IMR-90 (cell line): ENCODE data around the gene REC114. TPM values are rescaled to one million over a fixed set of nuclear protein-coding genes. Genes with fewer than 3 reads are reported as not detected.

Experiments
- ATAC-seq: fragments of 200-7000 bp; cut with Tn5 transposase; 2 replicates; pipeline ENCODE4 v1.9.1; 2020; ENCODE audit warnings: low read depth, mild to moderate bottlenecking, moderate library complexity
- BruUV-seq: library from RNA; stranded (reverse); fragments of 400-500 nt; replicated peaks from 2 replicates; lab custom pipeline; 2021; lab: Mats Ljungman, UMichigan
- CTCF ChIA-PET: fragments of 300-600 bp; formaldehyde crosslinking; extraction: SDS; loops from one replicate; lab custom pipeline; 2021; ENCODE audit warnings: antibody characterized with exemption; lab: Yijun Ruan, JAX
- POLR2A ChIA-PET: fragments of 300-600 bp; sonication (Branson Sonifier 250); formaldehyde crosslinking; loops from one replicate; lab custom pipeline; 2022; ENCODE audit warnings: antibody characterized with exemption; ENCODE audit not compliant: unreplicated experiment; lab: Charles Lee
- DNase-seq: peaks from one replicate; pipeline ENCODE4 v3.0.0; 2013
- H2AFZ ChIP-seq: replicated peaks from 2 replicates; pipeline ENCODE3; 2013; ENCODE audit warnings: low read length, mild to moderate bottlenecking; ENCODE audit not compliant: poor library complexity
- H2AK5ac ChIP-seq: 2 replicates; pipeline ENCODE4 v1.6.1; 2013; ENCODE audit warnings: low read depth, low read length, inconsistent platforms
- H2AK9ac ChIP-seq: replicated peaks from 2 replicates; pipeline ENCODE3; 2013; ENCODE audit warnings: mild to moderate bottlenecking, low read depth, low read length, moderate library complexity; ENCODE audit not compliant: poor library complexity
- H2BK120ac ChIP-seq: 2 replicates; pipeline ENCODE4 v1.6.1; 2013; ENCODE audit warnings: low read depth, low read length, inconsistent platforms
- H2BK15ac ChIP-seq: 3 replicates; pipeline ENCODE4 v1.6.1; 2013; ENCODE audit warnings: low read depth, low read length, inconsistent platforms
- H2BK20ac ChIP-seq: 2 replicates; pipeline ENCODE4 v1.6.1; 2013; ENCODE audit warnings: low read depth, mild to moderate bottlenecking, inconsistent platforms, low read length, moderate library complexity
- H2BK5ac ChIP-seq: 2 replicates; pipeline ENCODE4 v1.6.1; 2013; ENCODE audit warnings: mild to moderate bottlenecking, low read depth, low read length, inconsistent platforms; ENCODE audit not compliant: poor library complexity, severe bottlenecking
- H3K14ac ChIP-seq: replicated peaks from 2 replicates; pipeline ENCODE4 v1.6.1; 2013; ENCODE audit warnings: low read depth, low read length, inconsistent platforms
- H3K18ac ChIP-seq: 2 replicates; pipeline ENCODE4 v1.6.1; 2013; ENCODE audit warnings: low read depth, low read length, control low read depth
- H3K23ac ChIP-seq: 2 replicates; pipeline ENCODE4 v1.6.1; 2013; ENCODE audit warnings: low read depth, low read length, inconsistent platforms
- H3K27ac ChIP-seq: 2 replicates; pipeline ENCODE4 v1.5.1; 2013; ENCODE audit warnings: mild to moderate bottlenecking, control low read depth, low read length; ENCODE audit not compliant: insufficient read depth
- H3K27me3 ChIP-seq: 2 replicates; pipeline ENCODE4 v1.6.1; 2013; ENCODE audit warnings: low read length; ENCODE audit not compliant: control insufficient read depth, insufficient read depth
- H3K36me3 ChIP-seq: 2 replicates; pipeline ENCODE4 v1.6.1; 2013; ENCODE audit warnings: low read length, mixed read lengths; ENCODE audit not compliant: control insufficient read depth, insufficient read depth
- H3K4ac ChIP-seq: 2 replicates; pipeline ENCODE4 v1.6.1; 2013; ENCODE audit warnings: low read depth, low read length, inconsistent platforms
- H3K4me1 ChIP-seq: 2 replicates; pipeline ENCODE4 v1.6.1; 2013; ENCODE audit warnings: low read length, mixed read lengths; ENCODE audit not compliant: control insufficient read depth, insufficient read depth
- H3K4me2 ChIP-seq: 2 replicates; pipeline ENCODE4 v1.6.1; 2013; ENCODE audit warnings: low read depth, mild to moderate bottlenecking, control low read depth, low read length, moderate library complexity
- H3K4me3 ChIP-seq: 2 replicates; pipeline ENCODE4 v1.5.1; 2013; ENCODE audit warnings: low read depth, mild to moderate bottlenecking, control low read depth, low read length, moderate library complexity; ENCODE audit not compliant: insufficient read depth
- H3K56ac ChIP-seq: 2 replicates; pipeline ENCODE4 v1.6.1; 2013; ENCODE audit warnings: low read length, inconsistent platforms; ENCODE audit not compliant: insufficient read depth; ENCODE audit errors: extremely low read depth
- H3K79me1 ChIP-seq, 2 experiments: 2 replicates each; pipeline ENCODE4 v1.6.1; 2013; ENCODE audit warnings: low read length in 2 of 2, inconsistent platforms in 1 of 2, low read depth in 1 of 2
- H3K9ac ChIP-seq: 2 replicates; pipeline ENCODE4 v1.6.1; 2013; ENCODE audit warnings: low read depth, low read length, control low read depth
- H3K9me1 ChIP-seq: 2 replicates; pipeline ENCODE4 v1.6.1; 2013; ENCODE audit warnings: low read length, inconsistent platforms; ENCODE audit not compliant: insufficient read depth
- H3K9me3 ChIP-seq: 2 replicates; pipeline ENCODE4 v1.6.1; 2013; ENCODE audit warnings: low read length; ENCODE audit not compliant: control insufficient read depth, insufficient read depth
- H4K20me1 ChIP-seq: 2 replicates; pipeline ENCODE4 v1.6.1; 2013; ENCODE audit warnings: low read length, inconsistent platforms; ENCODE audit not compliant: insufficient read depth
- H4K5ac ChIP-seq: 2 replicates; pipeline ENCODE4 v1.6.1; 2013; ENCODE audit warnings: mild to moderate bottlenecking, low read depth, low read length, control low read depth
- H4K8ac ChIP-seq, 2 experiments: 2 replicates each; pipeline ENCODE4 v1.6.1; 2013; ENCODE audit warnings: low read depth in 2 of 2, low read length in 2 of 2, control low read depth in 1 of 2, inconsistent platforms in 1 of 2
- H4K91ac ChIP-seq: 2 replicates; pipeline ENCODE4 v1.6.1; 2013; ENCODE audit warnings: low read depth, low read length, inconsistent platforms; ENCODE audit not compliant: insufficient read depth
- CEBPB ChIP-seq: IDR thresholded peaks from 2 replicates; pipeline ENCODE4 v1.6.1; 2012; ENCODE audit warnings: low read depth, low read length, improper control_type of control experiment
- MAZ ChIP-seq: IDR thresholded peaks from 2 replicates; pipeline ENCODE4 v1.6.1; 2012; ENCODE audit warnings: low read depth, mild to moderate bottlenecking, low read length, improper control_type of control experiment, moderate library complexity, borderline replicate concordance
- MXI1 ChIP-seq: IDR thresholded peaks from 2 replicates; pipeline ENCODE4 v1.6.1; 2012; ENCODE audit warnings: low read depth, mild to moderate bottlenecking, low read length, moderate library complexity, borderline replicate concordance
- WGBS, 2 experiments: methylation state at CpG; one replicate each; pipeline versions ENCODE4 v1.1.5 to v1.1.7; 2013; ENCODE audit warnings: missing lambda C conversion rate in 2 of 2; ENCODE audit not compliant: insufficient read length in 1 of 2; ENCODE audit errors: extremely low coverage in 2 of 2; 5-methylcytosine and 5-hydroxymethylcytosine counted together
- dilution Hi-C: fragments of 300-500 bp; cut with HindIII; formaldehyde crosslinking; loops from one replicate; pipeline ENCODE4 v1.14.3; 2018; ENCODE audit warnings: low sequenced_read_pairs; ENCODE audit not compliant: unreplicated experiment
- in situ Hi-C: fragments of 300-500 bp; cut with MboI; formaldehyde crosslinking; loops from 3 replicates; pipeline ENCODE4 v1.14.3; 2019; ENCODE audit warnings: low sequenced_read_pairs, inconsistent platforms, mixed read lengths
- intact Hi-C: fragments of 100-400 bp; cut with micrococcal nuclease; formaldehyde crosslinking; loops from 2 replicates; pipeline ENCODE4 v1.10.0; 2022
- polyA plus RNA-seq, 3 experiments: library from polyadenylated mRNA; depleted of rRNA; stranded (reverse); fragments of >200 nt; gene quantifications; 2 replicates each; pipeline ENCODE4 v1.2.3, GENCODE V29; 2012; ENCODE audit warnings: low replicate concordance in 1 of 3
- total RNA-seq: library from RNA; depleted of rRNA; stranded (reverse); fragments of >200 nt; gene quantifications from 2 replicates; pipeline ENCODE4 v1.2.3, GENCODE V29; 2012

Gene REC114
- total and polyA plus RNA-seq, 2 of the 4 experiments (the other 2 are of a cell fraction), result not detected

- in situ Hi-C loops, result loop anchor here (5.0 kb wide), 1 partner anchor 59 kb away; the partner anchor contains the start of gene NPTN
- Histone ChIP-seq H4K8ac (0 out of 4 replicates have a peak overlapping the region, but pooled peaks of 1 of the 2 experiments have one; percentile 25), H3K36me3 (peaks cover 53% of the 10 kb centered on the region), H3K27me3 (no peaks in the 10 kb centered on the region), H3K27ac (no peak overlapping the region), H2BK20ac (no peak overlapping the region), H3K9ac (no peak overlapping the region), H2BK15ac (no peak overlapping the region), H3K18ac (no peak overlapping the region), H3K4me2 (no peak overlapping the region), H3K14ac (no peak overlapping the region), H3K79me1 (peaks cover 21 to 52% of the 10 kb centered on the region in 2 experiments; a peak in 3 of 4 replicates), H3K4ac (no peak overlapping the region; the same call in 1 of the 2 replicates), H3K23ac (no peak overlapping the region), H2AK5ac (no peak overlapping the region), H4K20me1 (peaks cover 13% of the 10 kb centered on the region), H2BK5ac (peak overlapping the region; percentile 8), H4K91ac (no peak overlapping the region), H2AFZ (no peak overlapping the region), H3K4me3 (no peak overlapping the region), H3K9me3 (no peaks in the 10 kb centered on the region), H2BK120ac (no peak overlapping the region), H2AK9ac (no peak overlapping the region), H3K4me1 (peaks cover 5% of the 10 kb centered on the region), H3K56ac (no peak overlapping the region), H3K9me1 (peaks cover 7% of the 10 kb centered on the region; the same call in 1 of the 2 replicates), H4K5ac (no peak overlapping the region)
- dilution Hi-C loops, result no loop called here
- ATAC-seq (no peak), DNase-seq (no peak)
- intact Hi-C loops, result no loop called here
- POLR2A ChIA-PET, result no interaction called here
- CTCF ChIA-PET, result no interaction called here
- TF ChIP-seq MXI1, result no peak
- TF ChIP-seq MAZ, result no peak
- no peak for TF ChIP-seq CEBPB
- no TSS peak for BruUV-seq
- no CpG with 5 or more reads among the region's 1 CpG for WGBS, 2 experiments
Observed at GRCh38 chr15:73573037-73573436, 130.1 kb downstream of the REC114 start.
